OCI-LY1 (cell line): ENCODE data around the gene MERTK.

Experiments used
- CTCF ChIP-seq: fragments of 200-600 bp; sonication (generic), shearing (Covaris generic); IDR thresholded peaks from 2 replicates; pipeline ENCODE4 v1.5.1; 2017; ENCODE audit warnings: mild to moderate bottlenecking, antibody characterized with exemption, low read length, moderate library complexity, mixed read lengths
- EZH2 ChIP-seq: fragments of 200-600 bp; sonication (generic), shearing (Covaris generic); IDR thresholded peaks from 2 replicates; pipeline ENCODE4 v1.8.0; 2017; ENCODE audit warnings: borderline replicate concordance, mixed run types, mild to moderate bottlenecking, antibody characterized with exemption, low read length, moderate library complexity, mixed read lengths

GRCh38 chr2:111930875-111931274 lies 32.5 kb downstream of the MERTK start:
- TF ChIP-seq CTCF (no peak), EZH2 (no peak)
